Measurements from ENCODE around the gene CERT1. TPM values are rescaled to one million over a fixed set of nuclear protein-coding genes. Genes with fewer than 3 reads are reported as not detected.

The CERT1 gene
- polyA plus RNA-seq, 3 donors, result 16.6 to 50.5 (median 45.9) TPM

DNA sequence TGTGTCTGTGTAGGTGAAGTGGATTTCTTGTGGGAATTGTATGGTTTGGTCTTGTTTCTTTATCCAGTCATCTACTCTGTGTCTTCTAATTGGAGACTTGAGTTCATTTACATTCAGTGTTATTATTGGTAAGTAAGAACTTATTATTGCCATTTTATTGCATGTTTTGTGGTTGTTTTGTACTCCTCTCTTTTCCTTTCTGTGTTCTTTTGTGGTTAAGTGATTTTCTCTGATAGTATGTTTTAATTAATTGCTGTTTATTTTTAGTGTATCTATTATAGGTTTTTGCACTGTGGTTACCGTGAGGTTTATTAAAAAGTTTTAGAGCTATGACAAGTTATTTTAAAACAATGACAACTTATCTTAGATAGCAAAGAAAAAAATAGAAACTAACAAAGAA is 8.3 kb upstream of the CERT1 start:
- Histone ChIP-seq H2AFZ (ENCODE audit: insufficient read depth, low read depth, low read length, poor library complexity, severe bottlenecking) (no peak overlapping the region), H3K4me1 (ENCODE audit: control insufficient read depth in 1 of 2, insufficient read depth in 2 of 2, low read length in 2 of 2) (peaks cover 15 to 27% of the 10 kb centered on the region in 2 donors), H3K27me3 (ENCODE audit: control insufficient read depth in 2 of 2, insufficient read depth in 2 of 2, low read length in 2 of 2) (no peaks in the 10 kb centered on the region), H4K20me1 (ENCODE audit: insufficient read depth, low read length) (peaks cover 40% of the 10 kb centered on the region), H3K9me3 (replicated peaks in 1 of 2; ENCODE audit: control insufficient read depth in 1 of 2, insufficient read depth in 1 of 2, low read length in 2 of 2) (peaks cover 5 to 15% of the 10 kb centered on the region in 2 donors), H3K9ac (ENCODE audit: insufficient read depth, low read length, poor library complexity, severe bottlenecking) (no peak overlapping the region), H3K79me2 (ENCODE audit: insufficient read depth, low read length) (peaks cover 100% of the 10 kb centered on the region), H3K36me3 (replicated peaks in 1 of 2; ENCODE audit: control insufficient read depth in 1 of 2, insufficient read depth in 2 of 2, low read length in 2 of 2) (peaks cover 5 to 21% of the 10 kb centered on the region in 2 donors), H3K4me3 (replicated peaks in 1 of 3; ENCODE audit: low read depth in 2 of 3, low read length in 3 of 3) (no peak overlapping the region), H3K4me2 (replicated peaks; ENCODE audit: extremely low read depth, low read length, poor library complexity, severe bottlenecking) (no peak overlapping the region), H3K27ac (ENCODE audit: low read depth in 1 of 2, low read length in 2 of 2) (no peak overlapping the region)
- H3K27me3 Mint-ChIP-seq (ENCODE audit: low read depth in 3 of 3), result no peaks in the 10 kb centered on the region
- peaks cover 24 to 37% of the 10 kb centered on the region in 2 donors for H3K36me3 Mint-ChIP-seq
- DNase-seq, result no peak
- H3K4me1 Mint-ChIP-seq, result peaks cover 46% of the 10 kb centered on the region
- no peak for TF ChIP-seq CTCF (IDR thresholded peaks at IDR 0.05)
- peaks cover 14 to 27% (median 18%) of the 10 kb centered on the region in 7 donors for H3K9me3 Mint-ChIP-seq
- no CpG with 5 or more reads among the region's 1 CpG for WGBS (ENCODE audit: insufficient coverage)
- no peak overlapping the region for H3K27ac Mint-ChIP-seq
- no peak overlapping the region for H3K4me3 Mint-ChIP-seq
- intact Hi-C loops (cut with micrococcal nuclease), result loop anchor here in 1 of 2 donors (10.0 kb wide), 1 partner anchor 45 kb away; no protein-coding TSS in a partner anchor

DNA sequence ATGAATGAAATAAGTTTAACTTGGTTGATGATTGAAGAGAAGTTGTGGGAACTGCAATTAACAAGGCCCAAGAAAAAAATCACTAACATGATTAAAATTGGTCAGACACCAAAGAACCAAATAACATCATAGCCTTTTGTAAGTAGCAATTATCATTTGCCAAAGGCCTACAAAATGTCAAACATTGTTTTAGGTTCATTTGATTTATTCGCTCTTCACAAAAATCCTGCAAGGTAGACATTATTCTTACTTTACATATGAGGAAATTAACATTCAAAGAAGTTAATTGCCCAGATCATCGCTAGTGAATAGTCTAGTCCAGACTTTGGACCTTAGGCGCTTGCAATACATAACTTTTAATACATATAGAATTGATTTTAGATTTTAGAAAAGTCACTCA is 2.9 kb upstream of the CERT1 start:
- no peak overlapping the region for H3K4me3 ChIP-seq (replicated peaks in 1 of 3; ENCODE audit: low read depth in 2 of 3, low read length in 3 of 3)
- no peak overlapping the region for H3K4me3 Mint-ChIP-seq
- intact Hi-C loops (cut with micrococcal nuclease), result loop anchor here in 1 of 2 donors (10.0 kb wide), 1 partner anchor 50 kb away; no protein-coding TSS in a partner anchor

More for the DNA sequence above, 2.9 kb upstream of the CERT1 start:
- H3K79me2 ChIP-seq (ENCODE audit: insufficient read depth, low read length), result peaks cover 98% of the 10 kb centered on the region
- peaks cover 0 to 4% (median 0%) of the 10 kb centered on the region in 7 donors for H3K9me3 Mint-ChIP-seq
- H3K4me1 Mint-ChIP-seq, result peaks cover 54% of the 10 kb centered on the region
- peak overlapping the region; percentile 84 for H3K4me2 ChIP-seq (replicated peaks; ENCODE audit: extremely low read depth, low read length, poor library complexity, severe bottlenecking)
- no CpG with 5 or more reads among the region's 3 CpGs for WGBS (ENCODE audit: insufficient coverage)
- H3K9me3 ChIP-seq (replicated peaks in 1 of 2; ENCODE audit: control insufficient read depth in 1 of 2, insufficient read depth in 1 of 2, low read length in 2 of 2), result no peaks in the 10 kb centered on the region
- DNase-seq, result no peak
- H3K27ac Mint-ChIP-seq, result peak overlapping the region in 5 of 7 donors; percentile 33 to 78 (median 58)
- no peaks in the 10 kb centered on the region for H3K27me3 ChIP-seq (ENCODE audit: control insufficient read depth in 2 of 2, insufficient read depth in 2 of 2, low read length in 2 of 2)
- H3K4me1 ChIP-seq (ENCODE audit: control insufficient read depth in 1 of 2, insufficient read depth in 2 of 2, low read length in 2 of 2), result peaks cover 22 to 38% of the 10 kb centered on the region in 2 donors
- H3K27me3 Mint-ChIP-seq (ENCODE audit: low read depth in 3 of 3), result no peaks in the 10 kb centered on the region
- H3K27ac ChIP-seq (ENCODE audit: low read depth in 1 of 2, low read length in 2 of 2), result peak overlapping the region in 1 of 2 donors; percentile 55
- H3K9ac ChIP-seq (ENCODE audit: insufficient read depth, low read length, poor library complexity, severe bottlenecking), result no peak overlapping the region
- TF ChIP-seq CTCF (IDR thresholded peaks at IDR 0.05), result no peak
- peaks cover 41% of the 10 kb centered on the region for H4K20me1 ChIP-seq (ENCODE audit: insufficient read depth, low read length)
- peaks cover 7 to 9% of the 10 kb centered on the region in 2 donors for H3K36me3 Mint-ChIP-seq
- H2AFZ ChIP-seq (ENCODE audit: insufficient read depth, low read depth, low read length, poor library complexity, severe bottlenecking), result no peak overlapping the region
- no peaks in the 10 kb centered on the region for H3K36me3 ChIP-seq (replicated peaks in 1 of 2; ENCODE audit: control insufficient read depth in 1 of 2, insufficient read depth in 2 of 2, low read length in 2 of 2)
